ENCODE results near the gene NUAK1. TPM values are rescaled to one million over a fixed set of nuclear protein-coding genes. Genes with fewer than 3 reads are reported as not detected.

NUAK1 gene
- total RNA-seq, 1 donor = 21.7 TPM

- DNase-seq (ENCODE audit: insufficient read length, low spot score, missing footprints) = no peak
- Histone ChIP-seq H3K4me3 (ENCODE audit: insufficient read depth, low read length) (no peak overlapping the region), H2AFZ (ENCODE audit: low read length) (no peak overlapping the region), H3K9me3 (ENCODE audit: low read depth, low read length) (no peaks in the 10 kb centered on the region), H3K27me3 (ENCODE audit: insufficient read depth, low read length) (peaks cover 2% of the 10 kb centered on the region), H3K4me2 (ENCODE audit: insufficient read depth, low read length) (no peak overlapping the region), H3K79me2 (ENCODE audit: insufficient read depth, low read length) (no peaks in the 10 kb centered on the region), H3K4me1 (ENCODE audit: insufficient read depth, low read length) (peaks cover 4% of the 10 kb centered on the region), H3K36me3 (ENCODE audit: insufficient read depth, low read length) (no peaks in the 10 kb centered on the region), H4K20me1 (ENCODE audit: insufficient read depth, low read length) (no peaks in the 10 kb centered on the region), H3K27ac (ENCODE audit: low read depth, low read length) (no peak overlapping the region)
- TF ChIP-seq CTCF (IDR thresholded peaks at IDR 0.05; ENCODE audit: extremely low read depth, low read depth, low read length) = no peak
Observed at GRCh38 chr12:106025129-106025528, 113.6 kb downstream of the NUAK1 start.

DNA sequence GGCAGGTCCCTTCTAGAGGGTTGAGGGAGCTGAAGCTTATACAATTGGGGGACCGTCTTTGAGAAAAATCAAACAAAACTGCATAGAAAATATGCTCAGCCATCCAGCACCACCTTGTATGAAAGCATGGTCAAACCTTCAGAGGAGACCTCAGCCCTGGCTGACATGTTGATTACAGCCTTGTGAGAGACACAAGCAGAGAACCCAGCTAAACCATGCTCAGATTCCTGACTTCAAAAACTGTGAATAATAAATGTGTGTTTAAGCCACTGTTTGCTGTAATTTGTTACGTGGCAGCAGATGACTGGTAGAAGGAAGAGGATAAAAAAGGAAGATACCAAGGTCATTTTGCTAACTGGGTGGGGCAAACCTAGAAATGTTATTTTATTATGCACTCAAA, 115.7 kb downstream of the NUAK1 start:
- TF ChIP-seq CTCF (IDR thresholded peaks at IDR 0.05; ENCODE audit: extremely low read depth, low read depth, low read length) = no peak
- Histone ChIP-seq H3K4me3 (ENCODE audit: insufficient read depth, low read length) (no peak overlapping the region), H4K20me1 (ENCODE audit: insufficient read depth, low read length) (no peaks in the 10 kb centered on the region), H3K27ac (ENCODE audit: low read depth, low read length) (no peak overlapping the region), H3K9me3 (ENCODE audit: low read depth, low read length) (no peaks in the 10 kb centered on the region), H3K4me1 (ENCODE audit: insufficient read depth, low read length) (no peaks in the 10 kb centered on the region), H3K27me3 (ENCODE audit: insufficient read depth, low read length) (peaks cover 2% of the 10 kb centered on the region), H3K36me3 (ENCODE audit: insufficient read depth, low read length) (no peaks in the 10 kb centered on the region), H2AFZ (ENCODE audit: low read length) (no peak overlapping the region), H3K4me2 (ENCODE audit: insufficient read depth, low read length) (no peak overlapping the region), H3K79me2 (ENCODE audit: insufficient read depth, low read length) (no peaks in the 10 kb centered on the region)
- DNase-seq (ENCODE audit: insufficient read length, low spot score, missing footprints) = no peak

- Histone ChIP-seq H3K4me3 (ENCODE audit: insufficient read depth, low read length) (no peak overlapping the region), H3K79me2 (ENCODE audit: insufficient read depth, low read length) (no peaks in the 10 kb centered on the region), H3K4me2 (ENCODE audit: insufficient read depth, low read length) (no peak overlapping the region), H2AFZ (ENCODE audit: low read length) (no peak overlapping the region), H3K36me3 (ENCODE audit: insufficient read depth, low read length) (no peaks in the 10 kb centered on the region), H3K27me3 (ENCODE audit: insufficient read depth, low read length) (peaks cover 2% of the 10 kb centered on the region), H4K20me1 (ENCODE audit: insufficient read depth, low read length) (no peaks in the 10 kb centered on the region), H3K27ac (ENCODE audit: low read depth, low read length) (no peak overlapping the region), H3K4me1 (ENCODE audit: insufficient read depth, low read length) (no peaks in the 10 kb centered on the region), H3K9me3 (ENCODE audit: low read depth, low read length) (no peaks in the 10 kb centered on the region)
- no peak for TF ChIP-seq CTCF (IDR thresholded peaks at IDR 0.05; ENCODE audit: extremely low read depth, low read depth, low read length)
- DNase-seq (ENCODE audit: insufficient read length, low spot score, missing footprints) = no peak
Observed at GRCh38 chr12:106022568-106023012, 116.2 kb downstream of the NUAK1 start.

- TF ChIP-seq CTCF (IDR thresholded peaks at IDR 0.05; ENCODE audit: extremely low read depth, low read depth, low read length) = no peak
Observed at GRCh38 chr12:106021516-106021915, 117.2 kb downstream of the NUAK1 start.

More at GRCh38 chr12:106021516-106021915, 117.2 kb downstream of the NUAK1 start:
- Histone ChIP-seq H3K4me3 (ENCODE audit: insufficient read depth, low read length) (no peak overlapping the region), H3K4me1 (ENCODE audit: insufficient read depth, low read length) (no peaks in the 10 kb centered on the region), H3K4me2 (ENCODE audit: insufficient read depth, low read length) (no peak overlapping the region), H3K27ac (ENCODE audit: low read depth, low read length) (no peak overlapping the region), H3K79me2 (ENCODE audit: insufficient read depth, low read length) (no peaks in the 10 kb centered on the region), H3K9me3 (ENCODE audit: low read depth, low read length) (no peaks in the 10 kb centered on the region), H2AFZ (ENCODE audit: low read length) (no peak overlapping the region), H4K20me1 (ENCODE audit: insufficient read depth, low read length) (no peaks in the 10 kb centered on the region), H3K36me3 (ENCODE audit: insufficient read depth, low read length) (no peaks in the 10 kb centered on the region), H3K27me3 (ENCODE audit: insufficient read depth, low read length) (peaks cover 2% of the 10 kb centered on the region)
- DNase-seq (ENCODE audit: insufficient read length, low spot score, missing footprints) = no peak

All from osteoblast (primary cell).